WTC11 (cell line): ENCODE results near the gene COA8.

Experiments
- ATF1 ChIP-seq: sonication (generic); formaldehyde crosslinking; IDR thresholded peaks from 2 replicates; pipeline ENCODE4 v1.8.1; 2023; ENCODE audit warnings: mild to moderate bottlenecking, moderate library complexity, missing genetic modification reagents
- CBFB ChIP-seq: sonication (generic); formaldehyde crosslinking; IDR thresholded peaks from 2 replicates; pipeline ENCODE4 v1.8.1; 2022; ENCODE audit warnings: mild to moderate bottlenecking, low read depth, missing genetic modification reagents
- ESRRA ChIP-seq: sonication (generic); formaldehyde crosslinking; IDR thresholded peaks from 2 replicates; pipeline ENCODE4 v1.8.1; 2022; ENCODE audit warnings: mild to moderate bottlenecking, missing genetic modification reagents, borderline replicate concordance
- JUN ChIP-seq: sonication (generic); formaldehyde crosslinking; IDR thresholded peaks from 2 replicates; pipeline ENCODE4 v1.8.0; 2023; ENCODE audit warnings: mild to moderate bottlenecking, missing genetic modification reagents
- NR2C2 ChIP-seq: sonication (generic); formaldehyde crosslinking; IDR thresholded peaks from 2 replicates; pipeline ENCODE4 v1.8.0; 2022; ENCODE audit warnings: mild to moderate bottlenecking, missing genetic modification reagents
- TCF7 ChIP-seq: sonication (generic); formaldehyde crosslinking; IDR thresholded peaks from 2 replicates; pipeline ENCODE4 v1.8.0; 2022; ENCODE audit warnings: mild to moderate bottlenecking, low read depth, missing genetic modification reagents, moderate library complexity
- ZNF423 ChIP-seq: fragments of 250-450 bp; sonication (Bioruptor Pico); IDR thresholded peaks from 2 replicates; pipeline ENCODE4 v2.1.2; 2022; ENCODE audit warnings: mild to moderate bottlenecking, moderate library complexity
- TF ChIP-seq, protein P1 (sequence below): fragments of 200-600 bp; IDR thresholded peaks from 2 replicates; pipeline ENCODE4 v1.8.0; 2022; ENCODE audit warnings: antibody characterized with exemption
- TF ChIP-seq, protein P2 (sequence below): sonication (generic); formaldehyde crosslinking; IDR thresholded peaks from 2 replicates; pipeline ENCODE4 v1.8.0; 2022; ENCODE audit warnings: mild to moderate bottlenecking, missing genetic modification reagents
- TF ChIP-seq, protein P3 (sequence below): sonication (generic); formaldehyde crosslinking; IDR thresholded peaks from 2 replicates; pipeline ENCODE4 v1.8.0; 2022; ENCODE audit warnings: mild to moderate bottlenecking, missing genetic modification reagents

DNA sequence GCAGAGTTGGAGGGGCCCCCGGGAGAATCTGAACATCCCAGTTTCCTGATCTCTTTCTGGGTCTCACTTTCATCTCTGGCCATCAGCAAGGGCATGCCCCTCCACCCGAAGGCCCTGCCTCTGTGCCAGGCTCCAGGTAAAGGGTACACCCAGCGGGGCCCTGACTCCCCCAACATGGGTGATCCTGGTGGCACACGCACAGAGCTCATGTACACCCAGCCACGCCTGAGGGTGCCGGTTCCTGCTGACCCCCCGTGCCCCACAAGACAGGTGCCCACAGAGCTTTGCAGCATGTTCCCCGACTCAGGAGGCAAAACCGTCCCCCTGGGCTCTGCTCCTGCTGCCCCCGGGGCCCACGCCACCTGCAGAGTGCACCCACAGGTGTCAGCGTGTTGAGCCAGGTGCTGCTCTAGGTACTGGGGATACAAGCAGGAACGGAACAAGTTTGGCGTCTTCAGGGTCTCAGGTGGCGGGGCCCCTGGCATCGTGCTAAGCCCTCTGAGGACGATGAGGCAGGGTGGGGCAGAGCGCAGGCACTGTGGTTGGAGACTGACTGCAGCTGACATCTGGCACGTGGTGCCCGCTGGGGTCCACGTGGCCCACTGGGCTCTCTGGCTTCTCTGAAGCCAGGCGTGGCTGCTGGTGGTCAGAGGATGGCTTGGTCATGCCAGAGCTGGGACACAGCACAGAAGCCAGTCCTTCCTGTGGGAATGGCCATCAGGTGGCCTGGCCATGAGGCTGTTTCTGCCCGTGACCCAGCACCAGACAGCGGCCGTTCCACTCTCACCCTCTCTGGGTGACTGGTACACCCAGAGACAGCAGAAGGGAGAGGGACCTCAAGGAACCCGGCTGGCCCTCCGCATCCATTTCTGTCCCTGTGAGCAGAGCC lies 14.1 kb upstream of the COA8 start:
- TF ChIP-seq, protein P1, sequence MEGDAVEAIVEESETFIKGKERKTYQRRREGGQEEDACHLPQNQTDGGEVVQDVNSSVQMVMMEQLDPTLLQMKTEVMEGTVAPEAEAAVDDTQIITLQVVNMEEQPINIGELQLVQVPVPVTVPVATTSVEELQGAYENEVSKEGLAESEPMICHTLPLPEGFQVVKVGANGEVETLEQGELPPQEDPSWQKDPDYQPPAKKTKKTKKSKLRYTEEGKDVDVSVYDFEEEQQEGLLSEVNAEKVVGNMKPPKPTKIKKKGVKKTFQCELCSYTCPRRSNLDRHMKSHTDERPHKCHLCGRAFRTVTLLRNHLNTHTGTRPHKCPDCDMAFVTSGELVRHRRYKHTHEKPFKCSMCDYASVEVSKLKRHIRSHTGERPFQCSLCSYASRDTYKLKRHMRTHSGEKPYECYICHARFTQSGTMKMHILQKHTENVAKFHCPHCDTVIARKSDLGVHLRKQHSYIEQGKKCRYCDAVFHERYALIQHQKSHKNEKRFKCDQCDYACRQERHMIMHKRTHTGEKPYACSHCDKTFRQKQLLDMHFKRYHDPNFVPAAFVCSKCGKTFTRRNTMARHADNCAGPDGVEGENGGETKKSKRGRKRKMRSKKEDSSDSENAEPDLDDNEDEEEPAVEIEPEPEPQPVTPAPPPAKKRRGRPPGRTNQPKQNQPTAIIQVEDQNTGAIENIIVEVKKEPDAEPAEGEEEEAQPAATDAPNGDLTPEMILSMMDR: no peak
- TF ChIP-seq ATF1 (CRISPR knock-in tag) (no peak), JUN (CRISPR knock-in tag) (no peak), NR2C2 (no peak), TCF7 (CRISPR knock-in tag) (no peak), CBFB (CRISPR knock-in tag) (no peak), ZNF423 (no peak), ESRRA (no peak)
- TF ChIP-seq, protein P2, sequence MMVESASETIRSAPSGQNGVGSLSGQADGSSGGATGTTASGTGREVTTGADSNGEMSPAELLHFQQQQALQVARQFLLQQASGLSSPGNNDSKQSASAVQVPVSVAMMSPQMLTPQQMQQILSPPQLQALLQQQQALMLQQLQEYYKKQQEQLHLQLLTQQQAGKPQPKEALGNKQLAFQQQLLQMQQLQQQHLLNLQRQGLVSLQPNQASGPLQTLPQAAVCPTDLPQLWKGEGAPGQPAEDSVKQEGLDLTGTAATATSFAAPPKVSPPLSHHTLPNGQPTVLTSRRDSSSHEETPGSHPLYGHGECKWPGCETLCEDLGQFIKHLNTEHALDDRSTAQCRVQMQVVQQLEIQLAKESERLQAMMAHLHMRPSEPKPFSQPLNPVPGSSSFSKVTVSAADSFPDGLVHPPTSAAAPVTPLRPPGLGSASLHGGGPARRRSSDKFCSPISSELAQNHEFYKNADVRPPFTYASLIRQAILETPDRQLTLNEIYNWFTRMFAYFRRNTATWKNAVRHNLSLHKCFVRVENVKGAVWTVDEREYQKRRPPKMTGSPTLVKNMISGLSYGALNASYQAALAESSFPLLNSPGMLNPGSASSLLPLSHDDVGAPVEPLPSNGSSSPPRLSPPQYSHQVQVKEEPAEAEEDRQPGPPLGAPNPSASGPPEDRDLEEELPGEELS (CRISPR knock-in tag): no peak
- TF ChIP-seq, protein P3, sequence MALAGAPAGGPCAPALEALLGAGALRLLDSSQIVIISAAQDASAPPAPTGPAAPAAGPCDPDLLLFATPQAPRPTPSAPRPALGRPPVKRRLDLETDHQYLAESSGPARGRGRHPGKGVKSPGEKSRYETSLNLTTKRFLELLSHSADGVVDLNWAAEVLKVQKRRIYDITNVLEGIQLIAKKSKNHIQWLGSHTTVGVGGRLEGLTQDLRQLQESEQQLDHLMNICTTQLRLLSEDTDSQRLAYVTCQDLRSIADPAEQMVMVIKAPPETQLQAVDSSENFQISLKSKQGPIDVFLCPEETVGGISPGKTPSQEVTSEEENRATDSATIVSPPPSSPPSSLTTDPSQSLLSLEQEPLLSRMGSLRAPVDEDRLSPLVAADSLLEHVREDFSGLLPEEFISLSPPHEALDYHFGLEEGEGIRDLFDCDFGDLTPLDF: no peak
